H1 (cell line): Measurements from ENCODE around the gene SLC39A11. TPM values are rescaled to one million over a fixed set of nuclear protein-coding genes. Genes with fewer than 3 reads are reported as not detected.

Experiments
- CTCF ChIA-PET: fragments of 300-600 bp; sonication (Branson Sonifier 250); formaldehyde crosslinking; loops from one replicate; lab custom pipeline; 2021; ENCODE audit not compliant: partially characterized antibody; lab: Charles Lee
- POLR2A ChIA-PET: fragments of 300-600 bp; sonication (Branson Sonifier 250); formaldehyde crosslinking; loops from one replicate; lab custom pipeline; 2021; ENCODE audit warnings: inconsistent platforms; ENCODE audit not compliant: partially characterized antibody; lab: Charles Lee
- DNase-seq, 2 experiments: peaks; one replicate each; pipeline versions ENCODE4 v3.0.0 to v3.0.0-alpha.2; 2010 to 2022; ENCODE audit warnings: low spot score in 2 of 2, low read depth in 1 of 2, mixed read lengths in 1 of 2
- FAIRE-seq: peaks from 2 replicates; lab custom pipeline; 2011; peaks lifted over from hg19 to GRCh38; lab: Jason Lieb, UNC
- H2AFZ ChIP-seq: 2 replicates; pipeline ENCODE4 v1.8.1; 2012; ENCODE audit warnings: low read length, inconsistent platforms
- H2AK5ac ChIP-seq: 2 replicates; pipeline ENCODE4 v1.6.1; 2013; ENCODE audit warnings: low read depth, low read length
- H2BK120ac ChIP-seq: replicated peaks from 2 replicates; pipeline ENCODE3; 2013; ENCODE audit warnings: low read depth, low read length, inconsistent platforms
- H2BK12ac ChIP-seq: 2 replicates; pipeline ENCODE4 v1.6.1; 2013; ENCODE audit warnings: low read depth, low read length
- H2BK15ac ChIP-seq: 2 replicates; pipeline ENCODE4 v1.6.1; 2013; ENCODE audit warnings: low read length
- H2BK20ac ChIP-seq: 2 replicates; pipeline ENCODE4 v1.6.1; 2013; ENCODE audit warnings: low read length
- H2BK5ac ChIP-seq: 2 replicates; pipeline ENCODE4 v1.6.1; 2013; ENCODE audit warnings: low read depth, low read length
- H3K14ac ChIP-seq: 2 replicates; pipeline ENCODE4 v1.6.1; 2013; ENCODE audit warnings: inconsistent platforms; ENCODE audit not compliant: insufficient read length
- H3K18ac ChIP-seq: 2 replicates; pipeline ENCODE4 v1.6.1; 2013; ENCODE audit warnings: low read length; ENCODE audit errors: extremely low read depth
- H3K23ac ChIP-seq: 2 replicates; pipeline ENCODE4 v1.6.1; 2013; ENCODE audit warnings: inconsistent platforms; ENCODE audit not compliant: insufficient read length
- H3K23me2 ChIP-seq: 2 replicates; pipeline ENCODE4 v1.6.1; 2013; ENCODE audit warnings: low read depth, low read length
- H3K27ac ChIP-seq: 2 replicates; pipeline ENCODE4 v1.6.1; 2011; ENCODE audit warnings: low read depth, low read length, inconsistent platforms
- H3K27me3 ChIP-seq, 4 experiments: replicated peaks in 1 of 4; 1 replicate in 1 of 4; 2 replicates in 3 of 4; pipeline versions ENCODE4 v1.6.1 to v1.8.1; 2011 to 2013; ENCODE audit warnings: low read length in 3 of 4, mild to moderate bottlenecking in 3 of 4, inconsistent platforms in 2 of 4, mixed read lengths in 2 of 4, moderate library complexity in 1 of 4; ENCODE audit not compliant: control insufficient read depth in 3 of 4, insufficient read depth in 3 of 4; ENCODE audit errors: extremely low read depth in 1 of 4
- H3K36me3 ChIP-seq, 4 experiments: 2 replicates each; pipeline versions ENCODE4 v1.6.1 to v1.8.1; 2011 to 2013; ENCODE audit warnings: mild to moderate bottlenecking in 4 of 4, low read length in 3 of 4, moderate library complexity in 2 of 4, control low read depth in 1 of 4, inconsistent platforms in 1 of 4; ENCODE audit not compliant: insufficient read depth in 4 of 4, control insufficient read depth in 2 of 4
- H3K4ac ChIP-seq: replicated peaks from 2 replicates; pipeline ENCODE3; 2013; ENCODE audit warnings: low read length, low read depth, mixed read lengths, inconsistent platforms; ENCODE audit not compliant: insufficient read length
- H3K4me1 ChIP-seq, 4 experiments: replicated peaks in 1 of 4; 1 replicate in 1 of 4; 2 replicates in 3 of 4; pipeline versions ENCODE4 v1.6.1 to v1.8.1; 2011 to 2013; ENCODE audit warnings: low read length in 3 of 4, inconsistent platforms in 2 of 4, mixed read lengths in 1 of 4; ENCODE audit not compliant: insufficient read depth in 4 of 4, control insufficient read depth in 3 of 4
- H3K4me2 ChIP-seq, 2 experiments: 2 replicates each; pipeline versions ENCODE4 v1.6.1 to v1.8.1; 2011 to 2013; ENCODE audit warnings: low read depth in 2 of 2, low read length in 2 of 2, control low read depth in 1 of 2, inconsistent platforms in 1 of 2, mild to moderate bottlenecking in 1 of 2; ENCODE audit not compliant: insufficient read depth in 1 of 2
- H3K4me3 ChIP-seq, 4 experiments: fragments of 200-600, 300-600 bp in 1 of 4; sonication (generic), shearing (Covaris generic), sonication (Bioruptor Twin) in 1 of 4; 2 replicates each; pipeline versions ENCODE4 v1.5.1 to v1.8.1; 2011 to 2016; ENCODE audit warnings: low read length in 4 of 4, low read depth in 3 of 4, control low read depth in 2 of 4, inconsistent platforms in 2 of 4, mild to moderate bottlenecking in 2 of 4, mixed read lengths in 1 of 4, moderate library complexity in 1 of 4; ENCODE audit not compliant: insufficient read depth in 2 of 4; ENCODE audit errors: extremely low read depth in 1 of 4
- H3K56ac ChIP-seq: replicated peaks from 2 replicates; pipeline ENCODE3; 2013; ENCODE audit warnings: low read depth, mild to moderate bottlenecking, mixed read lengths, low read length, inconsistent platforms; ENCODE audit not compliant: insufficient read length
- H3K79me1 ChIP-seq: 2 replicates; pipeline ENCODE4 v1.6.1; 2013; ENCODE audit warnings: low read depth, low read length, control low read depth
- H3K79me2 ChIP-seq, 2 experiments: 2 replicates each; pipeline versions ENCODE4 v1.6.1 to v1.8.1; 2012 to 2013; ENCODE audit warnings: low read length in 2 of 2, mild to moderate bottlenecking in 2 of 2, inconsistent platforms in 1 of 2; ENCODE audit not compliant: insufficient read depth in 2 of 2, control insufficient read depth in 1 of 2
- H3K9ac ChIP-seq, 4 experiments: replicated peaks in 1 of 4; 1 replicate in 1 of 4; 2 replicates in 3 of 4; pipeline versions ENCODE4 v1.6.1 to v1.8.1; 2011 to 2013; ENCODE audit warnings: low read depth in 3 of 4, low read length in 3 of 4, control low read depth in 2 of 4, mild to moderate bottlenecking in 2 of 4, moderate library complexity in 2 of 4, inconsistent platforms in 1 of 4; ENCODE audit errors: extremely low read depth in 1 of 4
- H3K9me3 ChIP-seq, 2 experiments: 2 replicates each; pipeline versions ENCODE4 v1.6.1 to v1.8.1; 2012 to 2013; ENCODE audit warnings: mild to moderate bottlenecking in 2 of 2, moderate library complexity in 2 of 2, control low read depth in 1 of 2, inconsistent platforms in 1 of 2, low read depth in 1 of 2, low read length in 1 of 2, mixed read lengths in 1 of 2; ENCODE audit not compliant: insufficient read depth in 2 of 2
- H4K20me1 ChIP-seq, 2 experiments: replicated peaks in 1 of 2; 2 replicates each; pipeline versions ENCODE3 to v1.8.1; 2011 to 2013; ENCODE audit warnings: inconsistent platforms in 2 of 2, low read length in 2 of 2, mild to moderate bottlenecking in 1 of 2; ENCODE audit not compliant: insufficient read depth in 2 of 2, control insufficient read depth in 1 of 2
- H4K5ac ChIP-seq: 2 replicates; pipeline ENCODE4 v1.6.1; 2013; ENCODE audit warnings: low read length, low read depth, mixed read lengths, inconsistent platforms; ENCODE audit not compliant: insufficient read length
- H4K8ac ChIP-seq: 2 replicates; pipeline ENCODE4 v1.8.0; 2013; ENCODE audit warnings: mild to moderate bottlenecking, moderate library complexity, low read length, inconsistent platforms; ENCODE audit not compliant: insufficient read depth; ENCODE audit errors: extremely low read depth
- H4K91ac ChIP-seq: replicated peaks from 2 replicates; pipeline ENCODE3; 2013; ENCODE audit warnings: low read length, mixed read lengths, inconsistent platforms; ENCODE audit not compliant: insufficient read length
- SIRT6 ChIP-seq: IDR thresholded peaks from one replicate; pipeline ENCODE4 v1.7.1; 2012; ENCODE audit warnings: low read length, inconsistent platforms
- TCF12 ChIP-seq: IDR thresholded peaks from 2 replicates; pipeline ENCODE4 v1.6.1; 2011; ENCODE audit warnings: low read depth, mild to moderate bottlenecking, low read length
- YY1 ChIP-seq: IDR thresholded peaks from 2 replicates; pipeline ENCODE4 v1.6.1; 2011; ENCODE audit warnings: low read depth, mild to moderate bottlenecking, low read length
- WGBS, 2 experiments: shearing (Covaris generic) in 1 of 2; methylation state at CpG; one replicate each; pipeline versions ENCODE4 v1.1.6 to v1.1.7; 2013 to 2015; ENCODE audit warnings: low lambda C conversion rate in 2 of 2, mixed read lengths in 2 of 2, inconsistent platforms in 1 of 2, low coverage in 1 of 2, missing lambda C conversion rate in 1 of 2; ENCODE audit not compliant: insufficient replicate concordance in 2 of 2, insufficient coverage in 1 of 2, insufficient read length in 1 of 2; ENCODE audit errors: extremely low coverage in 1 of 2, missing lambda C conversion rate in 1 of 2; 5-methylcytosine and 5-hydroxymethylcytosine counted together
- polyA plus RNA-seq, 7 experiments: library from polyadenylated mRNA; depleted of rRNA in 3 of 7; stranded (reverse) in 5 of 7; unstranded in 2 of 7; fragments of >200 nt in 5 of 7; fragments of 200-250 nt in 2 of 7; gene quantifications; 1 replicate in 5 of 7; 2 replicates in 1 of 7; 4 replicates in 1 of 7; pipeline versions ENCODE4 v1.2.1 to v1.2.3, GENCODE V29; 2011 to 2013; ENCODE audit warnings: missing spikeins in 2 of 7, mixed read lengths in 2 of 7
- total RNA-seq: library from RNA; stranded (reverse); fragmentation: NEBNext Ultra II Directional; extraction: Animal tissue kit (Norgen Biotek cat#: 25700); gene quantifications from 2 replicates; pipeline ENCODE4 v1.2.1, GENCODE V29; 2021

SLC39A11 gene
- total and polyA plus RNA-seq, 2 of the 8 experiments (the other 6 are each of a cell fraction or from before 2014, with no cell fraction given), result 12.2 to 19.6 TPM

DNA sequence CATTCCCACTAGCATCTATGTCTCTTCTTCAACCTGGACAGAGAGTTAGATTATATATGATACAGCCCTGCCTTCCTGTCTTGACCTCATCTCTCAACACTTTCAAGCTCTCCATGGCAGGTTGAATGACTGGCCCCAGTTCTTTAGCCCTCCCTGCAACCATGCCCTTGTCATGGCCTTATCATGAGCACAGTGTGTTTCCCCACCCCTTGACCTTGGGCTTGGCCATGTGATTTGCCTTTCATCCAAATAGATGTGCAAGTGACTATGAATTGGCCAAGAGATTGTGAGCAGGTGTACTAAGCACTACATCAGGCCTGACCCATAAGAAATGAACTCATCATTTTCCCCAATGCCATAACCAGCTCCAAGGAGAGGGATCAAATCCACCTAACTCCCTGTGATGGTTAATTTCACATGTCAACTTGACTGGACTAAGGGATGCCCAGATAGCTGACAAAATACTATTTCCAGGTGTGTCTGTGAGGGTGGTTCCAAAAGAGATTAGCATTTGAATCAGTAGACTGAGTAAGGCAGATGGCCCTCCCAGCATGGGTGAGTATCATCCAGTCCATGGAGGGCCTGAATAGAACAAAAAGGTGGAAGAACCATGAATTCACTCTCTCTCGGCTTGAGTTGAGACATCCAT is 97.4 kb downstream of the SLC39A11 start:
- no peak overlapping the region for H4K91ac ChIP-seq
- H3K79me2 ChIP-seq, result no peaks in the 10 kb centered on the region
- POLR2A ChIA-PET, result no interaction called here
- peaks cover 0 to 3% of the 10 kb centered on the region in 2 experiments; a peak in 2 of 4 replicates for H3K9me3 ChIP-seq
- no peaks in the 10 kb centered on the region for H3K27me3 ChIP-seq
- H2BK15ac ChIP-seq, result no peak overlapping the region
- no peak overlapping the region for H2AK5ac ChIP-seq
- no peaks in the 10 kb centered on the region for H3K4me1 ChIP-seq
- no peak overlapping the region for H3K56ac ChIP-seq
- no peak overlapping the region for H3K4me3 ChIP-seq
- CTCF ChIA-PET, result interaction anchor here (1.2 to 1.5 kb wide), 2 partner anchors 9 to 270 kb away, joined by 4 to 7 read pairs; no protein-coding TSS in a partner anchor
- H3K27ac ChIP-seq, result no peak overlapping the region
- WGBS, 2 experiments, result 94% methylated on average over 1 of the region's 1 CpG; no CpG with 5 or more reads in 1 of the 2 experiments
- H2BK120ac ChIP-seq, result no peak overlapping the region
- H3K23me2 ChIP-seq, result no peaks in the 10 kb centered on the region
- no peak overlapping the region for H2BK12ac ChIP-seq
- H3K36me3 ChIP-seq, result no peaks in the 10 kb centered on the region
- no peak overlapping the region for H2BK20ac ChIP-seq
- no peak overlapping the region for H4K8ac ChIP-seq
- H3K4ac ChIP-seq, result no peak overlapping the region
- H3K4me2 ChIP-seq, result no peak overlapping the region
- H3K23ac ChIP-seq, result no peak overlapping the region
- FAIRE-seq (no peak), DNase-seq (no peak)
- no peak overlapping the region for H2AFZ ChIP-seq
- no peak overlapping the region for H2BK5ac ChIP-seq
- no peak overlapping the region for H3K18ac ChIP-seq
- no peaks in the 10 kb centered on the region for H3K79me1 ChIP-seq
- no peak overlapping the region for H3K14ac ChIP-seq
- no peaks in the 10 kb centered on the region for H4K20me1 ChIP-seq
- no peak overlapping the region for H4K5ac ChIP-seq
- H3K9ac ChIP-seq, result no peak overlapping the region
- no peak for TF ChIP-seq YY1
- no peak for TF ChIP-seq SIRT6
- TF ChIP-seq TCF12, result 0 out of 2 replicates have a peak, but pooled peaks have one; percentile 10
